HG03432 (cell line): Measurements from ENCODE around the gene MGLL.
A peak's percentile ranks its signal among the peaks of the same experiment; 100 is the strongest.

Experiments used
- ATAC-seq: cut with Tn5 transposase; IDR thresholded peaks from one replicate; pipeline ENCODE4 v1.9.1; 2021; ENCODE audit warnings: mild to moderate bottlenecking, moderate library complexity; ENCODE audit not compliant: unreplicated experiment

The MGLL gene

GRCh38 chr3:127776347-127776746 lies 46.0 kb downstream of the MGLL start:
- no peak for ATAC-seq

GRCh38 chr3:127775398-127776109 lies 46.8 kb downstream of the MGLL start:
- ATAC-seq, result peak; percentile 52

GRCh38 chr3:127774647-127775046 lies 47.7 kb downstream of the MGLL start:
- no peak for ATAC-seq

GRCh38 chr3:127773752-127774395 lies 48.4 kb downstream of the MGLL start:
- no peak for ATAC-seq

GRCh38 chr3:127772827-127773751 lies 49.2 kb downstream of the MGLL start:
- ATAC-seq, result no peak

- no peak for ATAC-seq
These were observed 50.0 kb downstream of the MGLL start for GRCh38 chr3:127772273-127772672.

GRCh38 chr3:127771746-127772145 lies 50.6 kb downstream of the MGLL start:
- ATAC-seq, result no peak

GRCh38 chr3:127770671-127771355 lies 51.5 kb downstream of the MGLL start:
- no peak for ATAC-seq

GRCh38 chr3:127769284-127770081 lies 52.8 kb downstream of the MGLL start:
- ATAC-seq, result no peak

GRCh38 chr3:127768346-127769008 lies 53.8 kb downstream of the MGLL start:
- ATAC-seq, result no peak

GRCh38 chr3:127767126-127767525 lies 55.2 kb downstream of the MGLL start:
- ATAC-seq, result no peak

GRCh38 chr3:127765735-127766134 lies 56.6 kb downstream of the MGLL start:
- ATAC-seq, result no peak

- peak; percentile 30 for ATAC-seq
These were observed 57.4 kb downstream of the MGLL start for GRCh38 chr3:127764841-127765362.

- ATAC-seq, result no peak
These were observed 58.0 kb downstream of the MGLL start for GRCh38 chr3:127764301-127764700.

GRCh38 chr3:127763816-127764215 lies 58.5 kb downstream of the MGLL start:
- no peak for ATAC-seq

GRCh38 chr3:127763337-127763736 lies 59.0 kb downstream of the MGLL start:
- no peak for ATAC-seq

- no peak for ATAC-seq
These were observed 59.6 kb downstream of the MGLL start for GRCh38 chr3:127762787-127763105.

GRCh38 chr3:127762077-127762786 lies 60.1 kb downstream of the MGLL start:
- peak; percentile 51 for ATAC-seq

GRCh38 chr3:127761441-127761801 lies 60.9 kb downstream of the MGLL start:
- ATAC-seq, result no peak
